ENCODE data around the gene SNRPE. TPM values are rescaled to one million over a fixed set of nuclear protein-coding genes. Genes with fewer than 3 reads are reported as not detected.
A peak's percentile ranks its signal among the peaks of the same experiment; 100 is the strongest.

Gene SNRPE
- total and polyA plus RNA-seq, 2 donors (not counting 3 experiments of a cell fraction or from before 2014, with no cell fraction given): 196 to 219 TPM

DNA sequence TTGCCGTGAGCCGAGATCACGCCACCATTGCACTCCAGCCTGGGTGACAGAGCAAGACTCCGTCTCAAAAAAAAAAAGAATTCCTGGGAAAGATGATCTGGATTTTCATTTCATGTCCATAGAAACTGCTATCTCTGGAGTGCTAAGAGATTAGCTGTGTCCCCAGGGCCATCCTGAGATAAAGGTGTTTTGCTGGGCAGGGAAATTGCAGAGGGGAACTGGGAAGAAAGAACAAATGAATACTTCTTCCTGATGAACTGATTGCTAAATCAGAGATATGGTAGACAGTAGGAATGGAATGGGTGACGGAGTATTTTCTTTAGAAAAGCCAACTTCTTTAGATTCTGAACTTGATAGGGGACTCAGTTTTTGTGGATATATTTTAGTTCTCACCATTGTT lies 19.2 kb downstream of the SNRPE start:
- Histone ChIP-seq H3K27ac (ENCODE audit: insufficient read depth, low read depth, low read length) (no peak overlapping the region), H3K9ac (replicated peaks; ENCODE audit: extremely low read depth, insufficient read depth, low read length) (no peak overlapping the region), H3K79me2 (ENCODE audit: control insufficient read depth, insufficient read depth, low read length) (no peaks in the 10 kb centered on the region), H3K9me1 (replicated peaks; ENCODE audit: control insufficient read depth, extremely low read depth, insufficient read depth, low read length) (no peaks in the 10 kb centered on the region), H3K27me3 (ENCODE audit: control insufficient read depth in 2 of 2, insufficient read depth in 2 of 2, low read length in 2 of 2) (no peaks in the 10 kb centered on the region), H2AFZ (ENCODE audit: low read depth, low read length) (no peak overlapping the region), H3K4me1 (ENCODE audit: control insufficient read depth, extremely low read depth, insufficient read depth, low read length) (no peaks in the 10 kb centered on the region), H3K4me2 (ENCODE audit: insufficient read depth, low read length) (no peak overlapping the region), H3K9me3 (replicated peaks; ENCODE audit: control insufficient read depth, insufficient read depth, low read length) (no peaks in the 10 kb centered on the region), H3K4me3 (replicated peaks in 1 of 3; ENCODE audit: insufficient read depth in 1 of 3, low read depth in 1 of 3, low read length in 3 of 3) (no peak overlapping the region), H4K20me1 (replicated peaks; ENCODE audit: control insufficient read depth, extremely low read depth, insufficient read depth, low read length) (no peaks in the 10 kb centered on the region), H3K36me3 (ENCODE audit: control insufficient read depth in 2 of 2, extremely low read depth in 1 of 2, insufficient read depth in 2 of 2, low read length in 2 of 2) (peaks cover 0 to 2% of the 10 kb centered on the region in 2 experiments)
- BruUV-seq (replicated peaks): no TSS peak
- DNase-seq (ENCODE audit: low read depth, low spot score): no peak
- FAIRE-seq: no peak
- dilution Hi-C loops (cut with MboI; ENCODE audit: extremely low pct_ligation_motif_present, low sequenced_read_pairs) (no loop called here), intact Hi-C loops (cut with micrococcal nuclease) (no loop called here)
- POLR2A ChIA-PET: no interaction called here
- TF ChIP-seq MYC (IDR thresholded peaks at IDR 0.05; ENCODE audit: low read depth, low read length): no peak
- TF ChIP-seq, protein P1, sequence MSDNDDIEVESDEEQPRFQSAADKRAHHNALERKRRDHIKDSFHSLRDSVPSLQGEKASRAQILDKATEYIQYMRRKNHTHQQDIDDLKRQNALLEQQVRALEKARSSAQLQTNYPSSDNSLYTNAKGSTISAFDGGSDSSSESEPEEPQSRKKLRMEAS (IDR thresholded peaks at IDR 0.05; ENCODE audit: insufficient read depth, insufficient read length): no peak
- TF ChIP-seq POLR2AphosphoS5 (IDR thresholded peaks at IDR 0.05; ENCODE audit: insufficient read depth, low read depth, low read length): no peak
- no peak for TF ChIP-seq EZH2 (IDR thresholded peaks at IDR 0.05; ENCODE audit: borderline replicate concordance, low read depth, low read length, severe bottlenecking)
- no peak for TF ChIP-seq FOS (IDR thresholded peaks at IDR 0.05; ENCODE audit: borderline replicate concordance, insufficient read depth, low read length)
- CTCF ChIA-PET: interaction anchor here (1.1 to 2.2 kb wide), 3 partner anchors 8 to 248 kb away, joined by 3 to 8 read pairs (median 7); no protein-coding TSS in a partner anchor

DNA sequence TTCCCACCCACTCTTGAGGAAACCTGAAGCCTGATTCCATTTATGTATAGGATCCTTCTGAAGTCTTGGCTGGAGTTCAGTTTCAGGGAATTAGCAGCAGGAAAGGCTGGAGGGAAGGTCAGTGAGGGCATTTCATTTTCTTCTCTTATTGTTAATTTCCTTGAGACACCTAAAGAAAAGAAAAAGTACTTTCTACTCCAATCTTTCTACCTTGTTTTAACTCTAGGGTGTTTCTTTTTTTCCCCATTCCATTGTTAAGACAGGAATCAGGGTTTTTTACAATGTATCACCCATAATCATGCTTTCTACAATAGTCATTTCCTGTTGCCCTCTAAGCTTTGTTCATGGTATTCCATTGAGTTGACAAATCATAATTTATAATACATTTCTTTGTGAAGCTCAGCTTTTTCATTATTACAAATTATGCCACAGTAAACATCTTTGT lies 27.4 kb downstream of the SNRPE start:
- Histone ChIP-seq H3K27ac (ENCODE audit: insufficient read depth, low read depth, low read length) (peak overlapping the region; percentile 92), H3K27me3 (ENCODE audit: control insufficient read depth in 2 of 2, insufficient read depth in 2 of 2, low read length in 2 of 2) (no peaks in the 10 kb centered on the region), H3K4me3 (replicated peaks in 1 of 3; ENCODE audit: insufficient read depth in 1 of 3, low read depth in 1 of 3, low read length in 3 of 3) (no peak overlapping the region), H3K4me1 (ENCODE audit: control insufficient read depth, extremely low read depth, insufficient read depth, low read length) (peaks cover 18% of the 10 kb centered on the region), H4K20me1 (replicated peaks; ENCODE audit: control insufficient read depth, extremely low read depth, insufficient read depth, low read length) (no peaks in the 10 kb centered on the region), H3K9me3 (replicated peaks; ENCODE audit: control insufficient read depth, insufficient read depth, low read length) (no peaks in the 10 kb centered on the region), H3K4me2 (ENCODE audit: insufficient read depth, low read length) (peak overlapping the region; percentile 60), H3K9me1 (replicated peaks; ENCODE audit: control insufficient read depth, extremely low read depth, insufficient read depth, low read length) (no peaks in the 10 kb centered on the region), H3K9ac (replicated peaks; ENCODE audit: extremely low read depth, insufficient read depth, low read length) (peak overlapping the region; percentile 49), H3K79me2 (ENCODE audit: control insufficient read depth, insufficient read depth, low read length) (no peaks in the 10 kb centered on the region), H3K36me3 (ENCODE audit: control insufficient read depth in 2 of 2, extremely low read depth in 1 of 2, insufficient read depth in 2 of 2, low read length in 2 of 2) (no peaks in the 10 kb centered on the region), H2AFZ (ENCODE audit: low read depth, low read length) (peak overlapping the region; percentile 54)
- ChIA-PET POLR2A (interaction anchor here (0.6 kb wide), 1 partner anchor 22 kb away, joined by 3 read pairs; no protein-coding TSS in a partner anchor), CTCF (interaction anchor here (1.0 to 3.1 kb wide), 4 partner anchors 10 to 240 kb away, joined by 3 to 16 read pairs (median 3); no protein-coding TSS in a partner anchor)
- BruUV-seq (replicated peaks): no TSS peak
- DNase-seq (ENCODE audit: low read depth, low spot score) (peak; percentile 92), FAIRE-seq (peak; percentile 92)
- intact Hi-C loops (cut with micrococcal nuclease): loop anchor here (1.0 to 2.0 kb wide), 3 partner anchors 186 to 240 kb away; no protein-coding TSS in a partner anchor
- no peak for TF ChIP-seq POLR2A (IDR thresholded peaks at IDR 0.05; ENCODE audit: low read depth, low read length)
- no peak for TF ChIP-seq POLR2AphosphoS5 (IDR thresholded peaks at IDR 0.05; ENCODE audit: insufficient read depth, low read depth, low read length)
- TF ChIP-seq MYC (IDR thresholded peaks at IDR 0.05; ENCODE audit: low read depth, low read length): no peak
- no peak for TF ChIP-seq EZH2 (IDR thresholded peaks at IDR 0.05; ENCODE audit: borderline replicate concordance, low read depth, low read length, severe bottlenecking)
- TF ChIP-seq, protein P1 (IDR thresholded peaks at IDR 0.05; ENCODE audit: insufficient read depth, insufficient read length): no peak
- peak; percentile 93 for TF ChIP-seq JUN (IDR thresholded peaks at IDR 0.05; ENCODE audit: borderline replicate concordance, insufficient read depth, insufficient read length, low read depth)
- no peak for TF ChIP-seq GATA2 (IDR thresholded peaks at IDR 0.05; ENCODE audit: insufficient read depth, insufficient read length, low read depth, low read length)
- TF ChIP-seq FOS (IDR thresholded peaks at IDR 0.05; ENCODE audit: borderline replicate concordance, insufficient read depth, low read length): peak; percentile 68
- no peak for TF ChIP-seq CTCF (IDR thresholded peaks at IDR 0.05; ENCODE audit: extremely low read depth in 1 of 2, insufficient read depth in 1 of 2, low read depth in 1 of 2, low read length in 2 of 2)
- dilution Hi-C loops (cut with MboI; ENCODE audit: extremely low pct_ligation_motif_present, low sequenced_read_pairs): no loop called here
